HG03520 (cell line): ENCODE measurements around the gene CDK13.
"Not testable (repeated sequence)": the region's sequence is repeated elsewhere in the genome, so short reads cannot be mapped to it uniquely, and the experiment has no call there.

Source experiments
- ATAC-seq: cut with Tn5 transposase; IDR thresholded peaks from one replicate; pipeline ENCODE4 v1.9.1; 2021; ENCODE audit warnings: mild to moderate bottlenecking, moderate library complexity; ENCODE audit not compliant: unreplicated experiment

Gene CDK13

GRCh38 chr7:40145596-40146130, 195.6 kb downstream of the CDK13 start:
- ATAC-seq: not testable (repeated sequence)

DNA sequence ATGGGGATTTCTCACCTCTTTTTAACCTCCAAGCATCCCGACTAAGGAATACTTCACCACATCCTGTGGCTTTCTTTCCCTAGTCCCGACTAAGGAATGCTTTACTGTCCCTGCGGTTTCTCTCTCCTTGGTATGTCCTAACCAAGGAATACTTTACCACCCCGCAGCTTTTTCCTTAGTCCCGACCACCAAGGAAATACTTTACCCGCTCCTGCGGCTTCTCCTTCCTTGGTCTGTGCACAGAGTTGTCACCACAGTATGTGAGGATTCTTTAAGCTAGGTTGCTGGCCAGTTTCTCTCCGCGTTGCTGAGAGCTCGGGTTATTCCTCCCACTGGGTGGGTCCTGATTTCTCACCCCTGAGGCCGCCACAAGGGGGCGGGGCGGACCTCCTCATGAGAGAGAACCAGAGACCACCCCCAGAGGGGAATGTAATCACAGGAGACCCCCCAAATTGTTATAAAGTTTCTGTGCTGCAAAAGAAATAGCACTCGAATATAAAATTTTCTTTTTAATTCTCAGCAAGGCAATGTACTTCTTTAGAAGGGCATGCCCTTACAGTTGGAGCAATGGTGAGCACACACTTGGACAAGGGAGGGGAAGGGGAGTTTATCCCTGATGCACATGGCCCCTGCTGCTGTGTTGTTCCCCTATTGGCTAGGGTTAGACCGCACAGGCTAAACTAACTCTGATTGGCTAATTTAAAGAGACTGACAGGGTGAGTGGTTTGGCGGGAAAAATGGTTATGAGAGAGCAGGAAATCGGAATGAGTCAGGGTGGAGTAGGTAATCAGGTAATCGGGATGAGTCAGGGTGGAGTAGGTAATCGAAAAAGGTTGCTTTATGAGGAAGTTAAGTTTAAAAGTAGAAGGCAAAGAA, 197.6 kb downstream of the CDK13 start:
- no peak for ATAC-seq

- ATAC-seq: not testable (repeated sequence)
Observed at GRCh38 chr7:40148247-40148580, 198.2 kb downstream of the CDK13 start.

DNA sequence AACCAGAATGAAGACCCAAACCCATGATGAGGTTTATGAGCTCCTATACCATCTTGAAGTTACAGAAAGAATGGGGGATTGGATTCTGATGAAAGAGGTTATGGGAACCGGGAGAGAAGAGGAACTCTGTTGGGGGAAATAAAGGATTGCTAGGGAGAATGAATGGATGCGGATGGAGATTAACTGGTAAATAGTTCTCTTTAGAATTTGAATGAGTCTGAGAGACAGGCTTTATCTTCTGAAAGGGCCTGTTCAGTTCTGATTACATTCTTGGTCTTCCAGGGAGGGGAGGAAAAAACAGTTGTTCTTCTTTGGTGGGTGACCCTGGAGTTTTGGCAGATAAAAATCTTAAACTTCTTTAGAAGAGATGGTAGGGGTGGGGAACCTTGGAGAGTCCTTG, 198.6 kb downstream of the CDK13 start:
- ATAC-seq: no peak
